ENCODE measurements around the gene PLA2G4F.

PLA2G4F gene

GRCh38 chr15:42163947-42164550 lies 7.6 kb upstream of the PLA2G4F start:
- no peak for DNase-seq (ENCODE audit: low read depth)

DNA sequence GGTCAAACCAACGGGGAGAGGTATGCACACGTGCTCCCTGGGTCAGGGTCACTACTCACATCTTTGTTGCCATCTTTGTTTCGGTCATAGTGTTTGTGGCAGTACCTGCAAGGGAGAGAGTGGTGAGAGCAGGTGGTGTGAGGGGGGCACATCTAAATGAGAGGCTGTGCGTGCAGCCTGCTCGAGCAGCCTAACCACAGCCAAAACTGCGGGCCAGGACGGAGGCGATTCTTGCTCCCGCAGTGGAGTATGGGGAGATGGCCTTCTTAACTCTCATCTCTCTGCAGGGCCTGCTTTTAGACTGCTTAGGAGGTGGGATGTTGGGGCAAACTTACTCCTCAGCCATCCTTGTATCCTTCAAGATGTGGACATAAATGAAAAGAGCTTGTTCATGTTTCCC lies 6.9 kb upstream of the PLA2G4F start:
- no peak for DNase-seq (ENCODE audit: low read depth)

DNA sequence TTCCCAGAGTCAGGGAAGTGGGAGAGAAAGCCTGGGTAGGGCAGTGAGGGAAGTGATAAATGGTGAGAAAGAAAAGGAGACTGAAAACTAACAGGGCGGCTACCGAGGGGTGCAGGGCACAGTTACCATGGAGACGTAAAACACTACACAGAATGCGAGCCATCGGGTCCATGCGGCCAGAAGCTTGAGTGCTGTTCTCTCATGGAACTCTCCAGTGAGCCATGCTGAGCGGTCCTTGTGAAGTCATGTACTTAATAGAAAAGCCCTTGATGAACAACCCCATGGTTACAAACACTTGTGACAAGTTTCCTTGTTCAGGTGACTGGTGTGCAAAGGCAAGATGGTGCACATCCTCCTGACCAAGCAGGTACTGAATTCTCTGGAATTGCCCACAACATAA lies 3.7 kb upstream of the PLA2G4F start:
- no peak for DNase-seq (ENCODE audit: low read depth)

DNA sequence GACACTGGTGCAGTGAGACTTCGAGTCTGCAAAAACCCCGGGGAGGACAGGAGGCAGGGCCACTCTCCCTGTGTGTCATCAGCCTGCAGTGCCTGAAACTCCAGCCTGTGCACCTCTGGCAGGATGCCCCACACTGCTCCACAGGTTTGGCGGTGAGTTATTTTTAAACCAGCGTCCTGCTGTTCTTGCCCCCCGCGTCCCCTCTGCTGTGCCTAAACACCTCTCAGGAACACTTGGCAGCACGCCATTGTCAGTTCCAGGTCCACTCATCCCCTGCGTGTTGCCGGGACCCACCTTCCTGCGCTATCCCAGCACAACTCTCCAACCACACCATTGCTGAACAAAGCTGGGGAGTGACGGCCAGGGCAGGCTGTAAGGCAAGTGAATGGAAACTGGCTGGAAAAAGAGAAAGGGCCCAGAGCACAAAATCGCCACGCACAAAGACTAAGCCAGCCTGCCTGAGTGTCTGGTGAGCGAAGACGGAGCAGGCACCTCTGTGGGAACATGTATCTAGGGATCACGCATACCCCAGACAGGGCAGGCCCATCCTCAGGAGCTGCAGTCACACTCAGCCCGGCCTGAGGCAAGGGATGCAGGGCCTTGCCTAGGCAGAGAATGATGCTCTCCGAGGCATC lies 3.1 kb upstream of the PLA2G4F start:
- DNase-seq (ENCODE audit: low read depth) = no peak

GRCh38 chr15:42158941-42159340 lies 2.5 kb upstream of the PLA2G4F start:
- no peak for DNase-seq (ENCODE audit: low read depth)

DNA sequence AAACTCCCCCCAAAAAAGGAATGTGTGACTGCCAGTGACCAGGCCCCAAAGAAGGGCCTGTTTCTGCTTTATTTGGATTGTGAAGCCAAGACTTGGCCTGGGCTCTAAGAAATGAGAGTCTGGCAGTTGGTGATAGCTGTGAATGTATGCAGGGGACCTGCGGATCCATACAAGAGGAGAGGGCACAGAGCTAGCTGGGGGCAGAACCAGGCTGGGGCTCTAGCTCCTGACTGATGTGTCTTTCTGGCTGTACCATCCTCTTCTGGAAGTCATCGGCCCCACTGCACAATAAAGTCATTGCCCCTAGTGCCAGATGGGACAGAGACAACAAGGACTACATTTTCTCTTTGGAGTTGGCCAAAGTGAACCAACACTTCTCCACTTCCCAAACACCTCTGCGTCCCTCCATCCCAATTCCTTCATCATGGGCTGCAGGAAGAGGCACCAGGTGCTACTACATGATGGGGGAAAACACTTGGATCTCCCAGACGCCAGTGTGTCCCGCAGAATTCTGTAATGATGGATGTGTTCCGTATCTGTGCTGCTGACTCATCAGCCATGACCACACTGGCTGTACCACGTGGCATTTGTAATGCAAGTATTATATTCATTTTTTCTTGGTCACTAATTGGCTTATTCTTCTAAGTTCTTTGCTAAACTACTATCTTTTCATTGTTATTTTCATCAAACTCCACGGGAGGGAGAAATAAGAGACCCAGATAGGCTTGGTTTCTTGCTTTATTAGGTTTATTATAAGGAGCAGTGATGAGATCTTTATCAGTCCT lies 1.7 kb upstream of the PLA2G4F start:
- DNase-seq (ENCODE audit: low read depth) = no peak

DNA sequence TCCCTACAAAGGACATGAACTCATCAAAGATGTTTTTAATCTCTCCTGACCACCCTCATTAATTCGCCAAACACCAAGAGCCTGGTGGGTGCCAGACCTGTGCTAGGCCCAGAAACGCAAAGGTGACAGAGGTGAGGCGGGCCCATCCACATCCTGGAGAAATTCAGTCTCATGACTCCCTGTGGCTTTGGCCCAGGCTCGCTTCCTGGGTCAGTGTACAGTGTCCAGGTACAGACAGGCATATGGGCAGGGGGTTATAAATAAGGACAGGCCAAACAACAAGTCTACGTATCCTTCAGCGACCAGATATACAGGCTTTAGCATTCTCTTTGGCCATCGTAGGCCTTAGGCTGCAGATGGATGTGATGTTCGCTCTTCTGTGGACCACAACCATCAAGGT lies 945 bp upstream of the PLA2G4F start:
- DNase-seq (ENCODE audit: low read depth) = no peak

- DNase-seq (ENCODE audit: low read depth) = no peak
Measured at GRCh38 chr15:42155546-42156242, 742 bp downstream of the PLA2G4F start.

GRCh38 chr15:42154956-42155355 lies 1.5 kb downstream of the PLA2G4F start:
- no peak for DNase-seq (ENCODE audit: low read depth)

GRCh38 chr15:42154212-42154941 lies 2.1 kb downstream of the PLA2G4F start:
- no peak for DNase-seq (ENCODE audit: low read depth)

DNA sequence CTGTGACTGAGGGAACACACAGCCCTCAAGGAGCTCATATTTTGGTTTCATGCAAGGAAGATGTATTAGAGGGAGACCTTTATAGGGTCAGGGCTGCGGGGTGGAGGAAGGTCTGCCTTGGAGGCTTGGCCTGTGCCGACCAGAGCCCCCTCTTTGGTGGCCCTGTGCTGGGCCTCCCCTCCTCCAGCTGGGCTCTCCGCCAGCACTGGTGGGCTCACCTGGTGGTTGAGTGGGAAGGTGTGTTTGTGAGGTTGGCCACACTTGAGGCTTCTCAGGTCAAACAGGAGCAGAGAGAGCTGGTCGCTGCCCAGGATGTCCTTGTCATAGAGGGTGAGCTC lies 2.6 kb downstream of the PLA2G4F start:
- DNase-seq (ENCODE audit: low read depth) = no peak

DNA sequence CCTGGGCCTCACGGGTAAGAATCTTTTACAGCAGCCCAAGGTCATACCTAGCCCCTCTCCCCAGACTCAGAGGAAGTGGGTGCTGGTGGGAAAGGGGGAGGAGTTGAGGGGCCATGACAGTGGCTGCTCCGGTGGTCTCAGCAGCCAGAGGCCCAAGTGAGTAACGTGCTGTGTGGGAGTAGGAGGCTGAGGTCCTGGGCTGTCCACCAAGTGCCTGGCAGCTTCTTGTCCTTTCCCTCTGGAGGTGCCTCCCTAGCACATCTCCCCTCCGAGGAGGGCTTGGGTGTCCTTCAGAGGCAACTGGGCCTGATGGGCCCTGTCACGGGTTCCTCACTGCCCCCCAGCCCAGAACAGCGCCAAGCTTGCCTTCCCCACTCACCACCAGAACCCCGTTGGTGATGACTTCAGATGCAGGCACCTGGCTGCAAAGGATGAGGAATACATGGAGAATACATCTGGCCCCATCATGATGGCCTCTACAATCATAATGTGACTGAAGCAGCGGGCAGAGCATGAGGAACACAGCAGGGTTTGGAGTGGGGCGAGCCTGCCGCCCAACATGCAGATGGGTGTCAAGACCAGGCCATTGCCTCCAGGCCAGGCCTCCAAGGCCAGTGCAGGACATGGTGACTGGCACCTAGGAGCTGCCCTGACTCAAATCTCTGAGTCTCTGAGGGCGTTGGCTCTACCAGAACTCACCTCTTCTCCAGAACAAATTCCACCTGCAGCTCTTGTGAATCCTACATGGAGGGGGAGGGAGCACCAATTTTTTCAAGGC lies 3.3 kb downstream of the PLA2G4F start:
- no peak for DNase-seq (ENCODE audit: low read depth)

- DNase-seq (ENCODE audit: low read depth) = no peak
Measured at GRCh38 chr15:42152196-42152920, 4.1 kb downstream of the PLA2G4F start.

DNA sequence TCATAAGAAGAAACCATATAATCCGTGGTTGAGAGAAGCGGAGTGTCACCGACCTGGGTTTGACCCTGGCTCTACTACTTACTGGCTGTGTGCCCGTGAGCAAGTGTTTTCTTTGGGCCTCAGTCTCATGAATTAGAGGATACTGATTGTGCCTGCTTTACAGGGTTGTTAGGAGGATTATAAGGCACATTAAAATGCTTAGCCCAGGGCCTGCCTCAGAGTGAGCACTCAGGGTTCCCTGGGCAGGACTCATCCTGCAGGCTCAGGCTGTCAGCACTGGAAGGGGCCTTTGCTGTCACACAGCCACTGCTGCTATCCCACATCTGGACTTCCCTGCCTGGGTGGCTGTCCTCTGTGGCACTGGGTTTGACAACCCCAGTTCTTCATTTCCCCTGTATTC lies 4.7 kb downstream of the PLA2G4F start:
- no peak for DNase-seq (ENCODE audit: low read depth)

DNA sequence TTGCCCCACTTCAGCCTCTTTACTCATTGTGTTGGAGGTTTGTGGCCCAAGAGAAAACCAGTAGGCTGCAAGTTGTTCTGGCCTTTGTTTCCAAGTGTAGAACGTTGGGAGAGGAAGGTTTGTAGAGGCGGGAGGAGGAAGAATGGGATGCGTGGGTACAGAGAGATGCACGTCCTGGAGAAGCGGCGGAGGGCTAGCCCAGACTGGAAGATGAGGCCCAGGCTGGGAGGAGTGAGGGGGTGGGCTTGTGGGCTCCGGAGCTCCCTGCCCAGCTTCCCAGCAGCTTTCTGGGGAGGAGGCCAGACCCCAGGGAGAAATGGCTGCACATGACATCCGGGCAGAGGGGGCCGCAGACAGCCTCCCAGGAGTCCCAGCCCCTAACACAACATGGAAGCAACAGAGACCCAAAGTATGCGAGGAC lies 5.3 kb downstream of the PLA2G4F start:
- DNase-seq (ENCODE audit: low read depth) = no peak

DNA sequence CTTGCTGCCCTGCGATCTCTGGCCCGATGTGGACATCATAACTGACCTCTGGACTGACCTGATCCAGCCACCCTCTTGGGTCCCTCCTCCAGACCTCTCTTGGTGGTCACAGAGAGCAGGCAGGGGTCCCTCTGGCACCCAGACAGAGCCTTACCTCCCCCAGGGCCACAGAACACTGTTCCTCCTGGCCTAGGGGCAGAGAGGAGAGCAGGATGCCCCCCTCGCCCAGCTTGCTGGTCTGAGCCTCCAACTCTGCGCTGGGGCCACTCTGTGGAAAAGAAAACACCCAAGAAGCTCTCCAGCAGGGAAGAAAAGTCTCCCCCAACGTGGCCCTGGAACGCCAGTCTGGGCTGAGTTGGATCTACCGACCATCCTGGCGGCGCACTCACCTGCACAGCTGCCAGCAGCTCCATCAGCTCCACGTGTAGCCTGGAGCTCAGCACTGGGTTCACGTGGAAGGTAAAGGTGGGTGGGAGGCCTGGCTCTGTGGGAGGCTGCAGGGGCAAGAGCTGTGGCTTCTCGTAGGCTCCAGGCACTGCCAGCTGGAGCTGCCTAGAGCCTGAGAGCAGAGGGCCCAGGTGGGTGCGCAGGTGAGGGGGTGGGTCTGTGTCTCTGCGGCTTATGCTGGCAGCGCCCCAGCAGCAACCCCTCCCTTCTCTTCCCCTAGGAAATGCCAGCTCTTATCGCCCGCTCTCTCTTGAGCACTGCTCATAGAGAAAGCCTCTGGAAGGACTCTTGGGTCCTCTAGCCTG lies 6.0 kb downstream of the PLA2G4F start:
- DNase-seq (ENCODE audit: low read depth) = no peak

- no peak for DNase-seq (ENCODE audit: low read depth)
Measured at GRCh38 chr15:42149493-42150218, 6.8 kb downstream of the PLA2G4F start.

DNA sequence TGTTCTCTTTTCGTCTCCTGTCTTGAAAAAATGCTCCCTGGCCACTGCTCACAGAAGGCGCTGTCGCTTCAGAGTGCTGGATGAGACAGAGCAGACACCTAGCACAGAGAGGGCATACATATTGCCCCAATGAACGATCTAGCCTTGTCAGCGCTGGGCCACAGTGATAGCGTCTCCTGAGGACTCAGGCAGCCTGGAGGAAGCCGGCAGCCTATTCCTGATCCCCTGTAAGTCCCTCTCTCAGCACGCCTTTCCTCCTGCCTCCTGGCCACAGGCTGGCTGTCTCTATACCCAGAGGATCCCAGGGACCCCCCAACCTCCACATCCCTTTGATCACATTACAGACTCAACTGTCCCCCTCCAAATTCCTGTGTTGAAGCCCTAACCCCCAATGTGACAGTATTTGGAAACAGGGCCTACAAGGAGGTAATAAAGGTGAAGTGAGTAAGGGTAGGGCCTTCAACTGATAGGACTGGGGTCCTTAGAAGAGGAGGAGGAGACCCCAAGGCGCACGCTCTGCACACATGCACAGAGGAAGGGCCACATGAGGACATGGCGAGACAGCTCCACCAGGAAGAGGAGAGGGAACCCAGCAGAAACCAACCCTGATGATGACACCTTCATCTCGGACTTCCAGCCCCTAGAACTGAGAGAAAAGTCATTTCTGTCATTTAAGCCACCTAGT lies 7.5 kb downstream of the PLA2G4F start:
- no peak for DNase-seq (ENCODE audit: low read depth)

DNA sequence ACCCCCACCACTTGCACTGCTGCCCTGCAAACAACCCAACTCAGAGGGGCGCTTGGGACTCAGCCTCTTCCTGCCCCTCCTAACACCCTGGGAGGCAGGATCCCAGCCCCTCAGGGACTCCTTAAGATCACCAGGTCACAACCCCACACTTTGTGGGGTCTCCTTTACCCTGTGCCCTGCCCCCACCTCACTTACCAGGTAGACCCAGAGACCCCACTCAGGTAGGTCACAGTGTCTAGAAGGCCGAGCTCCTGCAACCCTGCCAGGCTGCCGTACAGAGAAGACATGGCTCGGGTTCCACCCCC lies 9.1 kb downstream of the PLA2G4F start:
- no peak for DNase-seq (ENCODE audit: low read depth)
